GM18517 (cell line): ENCODE results near the gene GATB.

Experiments
- ATAC-seq: cut with Tn5 transposase; IDR thresholded peaks from one replicate; pipeline ENCODE4 v1.9.1; 2021; ENCODE audit warnings: mild to moderate bottlenecking, moderate library complexity; ENCODE audit not compliant: unreplicated experiment

GATB gene

DNA sequence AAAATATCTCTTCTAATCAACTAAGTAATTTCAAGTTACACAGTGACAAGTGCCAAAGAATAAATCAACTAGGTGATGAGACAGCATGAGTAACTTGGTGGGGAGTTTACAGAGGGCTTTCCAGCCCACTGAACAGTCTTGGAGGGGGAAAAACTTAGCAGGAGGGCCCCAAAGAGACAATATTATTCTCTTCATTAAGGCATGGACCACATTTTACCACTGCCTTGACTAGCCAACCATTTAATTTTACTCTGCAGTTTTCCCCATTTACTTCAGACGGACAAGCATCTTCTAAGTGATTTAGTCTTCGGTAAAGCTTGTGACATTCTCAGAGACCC lies 25.3 kb upstream of the GATB start:
- no peak for ATAC-seq

DNA sequence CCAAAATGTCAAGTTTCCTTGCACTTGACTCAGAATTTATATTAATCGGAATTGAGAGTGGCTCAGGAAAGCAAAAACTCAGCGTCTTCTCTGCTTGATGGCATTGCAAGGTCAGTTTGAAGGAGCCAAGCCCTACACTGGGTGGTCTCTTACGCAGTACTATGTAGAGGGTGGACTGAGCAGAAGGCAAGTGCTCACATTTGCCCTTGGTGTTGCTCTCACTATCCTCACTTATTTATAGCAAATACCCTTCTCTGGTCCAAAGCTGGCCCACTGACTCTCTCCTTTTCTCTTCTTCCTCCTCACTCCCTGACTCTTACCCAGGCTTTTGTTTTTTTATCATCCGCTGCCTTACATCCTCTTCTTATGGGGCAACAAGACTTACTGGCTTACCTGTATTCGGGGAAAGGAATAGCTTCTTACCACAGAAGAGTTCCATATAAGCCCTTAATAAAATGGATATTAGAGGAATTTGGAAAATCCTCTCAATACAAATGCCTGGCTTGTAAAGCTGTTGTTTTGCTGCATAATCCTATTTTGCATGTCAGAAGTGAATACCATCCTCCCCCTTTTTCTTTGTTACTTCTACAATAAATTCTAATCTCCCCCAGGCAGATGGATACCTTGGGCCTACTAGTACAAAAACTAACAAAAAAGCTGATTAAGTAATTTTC lies 24.8 kb upstream of the GATB start:
- no peak for ATAC-seq

DNA sequence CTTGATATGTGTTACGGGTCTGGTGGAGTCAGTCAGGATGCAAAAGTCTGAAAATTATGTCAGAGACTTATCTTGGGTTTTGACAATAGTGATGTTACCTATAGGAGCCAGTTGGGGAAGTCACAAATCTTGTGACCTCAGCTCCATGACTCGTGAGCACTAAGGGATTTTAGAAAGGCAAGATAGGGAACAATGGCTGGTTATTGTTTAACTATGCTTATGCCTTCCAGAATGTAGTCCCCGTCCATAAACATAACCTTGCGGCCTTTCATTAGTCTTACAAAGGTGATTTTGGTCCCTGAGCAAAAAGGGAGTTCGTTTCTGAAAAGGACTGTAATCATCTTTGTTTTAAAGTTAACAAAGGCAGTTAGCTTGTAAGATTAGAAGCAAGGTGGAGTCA lies 23.9 kb upstream of the GATB start:
- no peak for ATAC-seq

DNA sequence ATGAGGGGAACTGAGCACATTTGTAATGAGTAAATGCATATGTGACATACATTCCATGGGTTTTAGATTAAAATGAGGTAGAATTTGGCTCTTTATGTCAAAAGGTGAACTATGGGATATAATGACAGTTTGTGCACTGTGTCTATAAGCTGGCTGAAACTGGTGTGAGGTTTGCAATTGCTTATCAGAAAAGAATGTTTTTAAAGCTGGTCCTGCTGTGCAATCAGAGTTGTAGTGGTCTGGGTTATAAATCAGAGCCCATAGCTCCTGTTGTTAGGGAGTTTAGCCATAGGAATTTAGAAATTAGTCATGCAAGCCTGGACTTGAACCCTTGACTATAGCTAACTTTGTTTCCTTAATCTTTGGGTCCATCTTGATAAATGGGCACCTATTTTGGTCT lies 23.1 kb upstream of the GATB start:
- ATAC-seq: no peak

GRCh38 chr4:151782296-151782695 lies 21.5 kb upstream of the GATB start:
- ATAC-seq: no peak

DNA sequence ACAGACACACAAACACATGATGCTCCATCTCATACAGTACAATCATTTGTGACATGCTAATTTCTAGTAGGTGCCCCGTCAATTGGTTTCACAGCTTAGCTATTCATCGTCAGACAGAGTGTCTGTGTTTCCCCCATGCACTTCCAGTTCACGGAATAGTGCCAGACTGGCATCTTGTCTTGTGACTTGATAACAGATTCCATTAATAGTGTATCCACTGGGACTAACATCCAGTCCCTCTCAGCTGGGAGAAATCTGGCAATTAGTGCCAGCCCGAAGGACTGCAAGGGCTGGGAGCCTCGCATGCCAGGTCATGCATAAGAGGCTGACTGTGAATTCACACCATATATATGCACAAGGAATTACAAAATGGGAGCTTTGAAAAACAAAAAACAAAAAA lies 20.2 kb upstream of the GATB start:
- ATAC-seq: no peak

GRCh38 chr4:151777471-151777870 lies 16.7 kb upstream of the GATB start:
- no peak for ATAC-seq

DNA sequence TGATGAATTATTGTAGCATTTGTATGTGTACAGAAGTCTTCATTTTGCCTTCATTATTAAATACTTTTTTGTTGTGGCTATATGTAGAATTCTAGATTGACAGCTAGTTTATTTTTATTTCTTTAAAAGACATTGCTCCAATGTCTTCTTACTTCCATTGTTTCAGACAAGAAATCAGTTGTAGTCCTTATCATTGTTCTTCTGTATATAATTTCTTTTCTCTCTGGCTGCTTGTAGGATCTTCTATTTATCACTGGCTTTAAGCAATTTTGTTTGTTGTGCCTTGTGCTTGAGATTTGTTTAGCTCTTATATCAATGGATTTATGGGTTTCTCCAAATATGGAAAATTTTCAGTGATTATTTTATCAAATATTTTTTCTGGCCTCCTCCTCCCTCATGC lies 13.5 kb upstream of the GATB start:
- ATAC-seq: no peak

- no peak for ATAC-seq
These were observed 11.5 kb upstream of the GATB start for GRCh38 chr4:151772274-151772673.

DNA sequence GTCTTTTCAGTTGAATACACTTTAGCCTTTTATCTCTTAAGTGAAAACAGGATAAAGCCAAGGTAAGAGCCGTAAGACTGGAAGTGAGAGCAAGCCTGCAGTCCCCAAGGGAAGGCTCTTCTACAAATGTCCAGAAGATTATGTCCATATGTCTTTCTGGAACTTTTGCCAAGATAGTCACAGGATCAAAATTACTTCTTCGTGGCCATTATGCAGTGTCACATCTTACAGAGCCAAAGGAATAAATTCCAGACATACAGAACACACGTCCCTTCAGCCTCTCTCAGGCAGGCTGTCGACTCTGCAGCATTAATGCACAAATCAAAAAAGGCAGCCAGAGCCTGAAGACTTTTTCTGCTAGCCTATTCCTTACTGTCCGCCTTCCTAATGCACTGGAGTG lies 10.9 kb upstream of the GATB start:
- no peak for ATAC-seq

DNA sequence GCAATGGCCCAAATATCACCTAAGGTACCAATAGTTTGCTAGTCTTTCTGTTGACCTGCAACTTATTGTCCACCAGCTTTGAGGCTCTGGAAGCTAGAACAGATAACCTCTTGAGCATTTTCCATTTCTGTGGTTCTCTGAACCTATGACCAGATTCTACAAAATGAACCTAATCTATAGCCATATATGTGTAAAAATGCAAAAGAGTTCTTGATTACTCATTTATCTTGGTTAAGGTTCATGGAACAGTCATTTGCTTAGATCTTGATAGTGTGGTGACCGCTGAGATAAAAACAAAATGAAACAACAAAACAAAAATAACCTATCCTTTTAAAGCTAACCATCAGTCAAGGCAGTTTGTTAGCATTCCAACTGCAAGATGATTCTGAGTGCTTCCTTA lies 9.3 kb upstream of the GATB start:
- no peak for ATAC-seq

GRCh38 chr4:151768835-151769234 lies 8.0 kb upstream of the GATB start:
- no peak for ATAC-seq

DNA sequence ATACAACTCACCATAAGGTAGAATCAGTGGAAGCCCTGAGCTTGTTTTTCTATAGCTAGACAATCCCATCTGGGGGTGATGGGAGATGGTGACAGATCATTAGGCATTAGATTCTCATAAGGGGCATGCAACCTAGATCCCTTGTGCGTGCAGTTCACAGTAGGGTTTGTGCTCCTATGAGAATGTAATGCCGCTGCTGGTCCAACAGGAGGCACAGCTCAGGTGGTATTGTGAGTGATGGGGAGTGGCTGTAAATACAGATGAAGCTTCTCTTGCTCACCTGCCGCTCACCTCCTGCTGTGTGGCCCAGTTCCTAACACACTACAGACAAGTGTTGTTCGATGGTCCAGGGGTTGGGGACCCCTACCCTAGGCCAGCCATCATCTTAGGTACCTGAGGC lies 5.9 kb upstream of the GATB start:
- ATAC-seq: no peak

- no peak for ATAC-seq
These were observed 805 bp downstream of the GATB start for GRCh38 chr4:151760002-151760401.

DNA sequence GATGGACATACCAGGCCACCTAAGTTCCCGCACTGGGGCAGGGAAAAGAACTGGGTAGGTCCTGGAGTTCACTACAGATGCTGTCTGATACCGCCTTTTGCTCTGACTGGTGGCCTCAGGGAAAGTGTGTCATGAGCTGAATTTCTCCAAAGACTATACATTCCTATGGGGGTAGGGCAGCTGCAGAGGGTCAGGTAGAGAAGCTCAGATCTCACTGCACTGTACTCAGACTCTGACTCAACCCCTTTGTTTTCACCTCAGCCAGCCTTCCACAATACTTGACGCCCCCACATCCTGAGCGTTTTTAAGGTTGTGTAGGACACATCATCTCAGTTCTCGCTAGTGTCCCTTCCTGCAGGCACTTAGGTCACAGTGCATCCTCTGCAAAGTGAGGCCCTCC lies 7.8 kb downstream of the GATB start:
- ATAC-seq: no peak

DNA sequence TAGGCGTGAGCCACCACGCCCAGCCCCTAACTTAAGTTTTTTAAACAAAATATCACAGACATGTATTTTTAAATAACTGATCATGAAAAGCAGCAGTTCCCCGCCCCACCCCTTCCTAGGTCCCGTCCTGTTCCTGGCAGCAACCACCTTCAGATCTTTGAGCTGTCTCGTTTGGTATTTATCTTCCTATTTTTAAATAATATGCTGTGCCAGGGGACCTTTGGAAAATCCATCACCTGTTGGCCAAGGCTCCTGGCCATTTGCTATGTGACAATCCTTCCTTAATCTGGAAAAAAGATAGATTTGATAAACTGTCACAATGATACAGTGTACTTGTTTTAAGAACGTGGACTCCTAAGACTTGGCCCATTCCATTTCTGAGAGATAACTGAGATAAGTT lies 10.7 kb downstream of the GATB start:
- ATAC-seq: no peak

DNA sequence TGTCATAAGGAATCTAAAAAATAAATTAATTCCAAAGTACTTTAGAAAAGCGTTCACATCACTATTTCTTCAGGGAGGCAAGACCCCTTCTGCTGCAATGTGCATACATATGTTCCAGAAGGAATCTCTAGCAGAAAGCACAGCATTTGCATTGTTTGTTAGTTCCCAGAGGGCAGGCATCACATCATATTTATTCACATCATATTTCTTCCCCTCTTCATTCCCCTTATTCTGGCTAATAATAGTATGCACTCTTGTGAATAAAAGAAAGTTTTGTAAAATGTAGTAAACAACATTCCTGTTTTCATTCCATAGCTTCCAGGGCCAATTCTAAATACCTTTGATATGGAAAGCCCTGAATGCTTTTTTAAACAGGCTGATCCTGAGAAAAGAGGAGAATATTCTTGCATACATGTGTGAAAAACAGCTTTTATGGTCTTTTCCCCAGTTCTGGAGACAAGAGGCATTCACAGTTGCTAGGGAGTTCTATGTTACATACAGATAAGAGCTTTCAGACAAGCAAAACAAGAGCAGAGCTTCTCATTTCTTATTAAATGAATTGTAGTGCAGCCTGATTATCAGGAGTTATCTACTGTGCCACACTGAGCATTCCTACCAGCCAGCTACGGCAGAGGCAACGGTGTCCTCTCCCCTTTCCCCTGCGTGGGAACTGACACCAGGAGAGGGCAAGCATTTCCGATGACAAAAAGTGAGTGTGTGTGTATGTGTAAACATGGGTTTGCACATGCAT lies 15.2 kb downstream of the GATB start:
- ATAC-seq: no peak

GRCh38 chr4:151744614-151745013 lies 16.2 kb downstream of the GATB start:
- no peak for ATAC-seq

GRCh38 chr4:151743894-151744293 lies 16.9 kb downstream of the GATB start:
- ATAC-seq: no peak

DNA sequence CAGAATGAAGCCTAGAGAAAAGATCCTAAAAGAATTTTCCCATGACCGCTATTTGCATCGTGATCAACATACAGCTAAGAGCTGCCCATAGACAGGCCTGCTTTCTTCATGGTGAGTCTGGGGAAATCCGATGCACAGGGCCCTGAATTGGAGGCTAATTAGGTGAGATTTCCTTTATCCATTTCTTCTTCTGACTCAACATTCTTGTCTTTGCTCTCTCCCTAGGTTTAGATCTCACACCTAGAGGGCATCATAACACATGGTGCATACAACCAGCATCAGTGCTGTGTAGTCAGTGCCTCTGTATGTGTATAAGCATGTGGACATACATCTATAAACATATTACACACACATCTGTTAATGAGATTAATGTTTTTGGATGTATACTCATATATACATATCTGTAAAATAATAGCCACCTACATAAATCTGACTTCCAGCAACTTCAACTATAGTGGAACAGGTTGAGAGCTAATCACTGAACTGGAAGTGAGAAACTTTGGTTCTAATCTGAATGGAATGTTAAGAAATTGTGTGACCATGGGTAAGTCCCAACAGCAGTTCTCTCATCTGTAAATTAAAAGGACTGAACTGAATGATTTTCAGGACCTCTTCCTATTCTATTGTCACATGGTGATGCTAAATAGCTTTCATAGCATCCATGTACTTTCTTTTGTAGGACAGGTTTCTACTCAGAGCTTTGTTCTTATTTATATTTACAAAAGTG lies 17.5 kb downstream of the GATB start:
- ATAC-seq: no peak

DNA sequence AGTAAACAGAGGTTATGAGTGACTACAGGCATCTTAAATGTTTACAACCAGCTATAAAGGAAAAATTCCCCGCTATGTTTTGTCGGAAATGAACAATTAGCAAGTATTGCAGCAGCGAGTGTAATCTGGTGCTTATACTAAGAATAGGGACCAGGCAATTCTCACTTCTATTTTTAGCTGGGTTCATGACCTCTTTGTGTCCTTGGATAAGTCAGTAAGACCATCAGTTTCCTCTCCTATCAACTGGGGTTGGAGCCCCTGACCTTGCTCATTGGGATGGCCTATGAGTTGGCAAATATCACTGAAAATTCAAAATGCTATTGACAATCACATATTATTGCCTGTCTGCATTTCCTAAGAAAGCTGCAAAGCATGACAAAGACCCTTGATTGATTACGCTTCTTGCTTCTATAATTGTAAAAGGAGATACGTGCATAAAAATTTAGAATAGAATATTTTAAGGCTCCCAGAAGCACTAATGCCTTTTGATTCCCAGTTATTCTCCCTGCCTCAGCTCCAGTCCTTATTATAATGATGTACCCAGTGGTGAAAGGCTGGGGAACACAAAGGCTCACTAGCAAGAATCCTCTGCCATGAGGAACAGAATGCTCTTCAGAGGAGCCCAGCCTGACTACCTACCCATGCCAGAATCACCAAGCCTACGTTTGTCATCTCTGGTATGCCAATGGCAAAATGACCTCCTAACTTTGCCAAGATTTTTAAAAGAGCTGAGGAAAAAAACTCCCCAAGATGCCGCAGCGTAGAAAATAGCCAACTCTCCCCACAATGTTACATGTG lies 21.9 kb downstream of the GATB start:
- ATAC-seq: no peak
